KMS-11 (cell line): ENCODE results near the gene SNX3.

ENCODE experiments used
- H2AFZ ChIP-seq: fragments of 200-600 bp; sonication (generic); 2 replicates; pipeline ENCODE4 v1.6.1; 2016; ENCODE audit warnings: antibody characterized with exemption, mixed run types, low read depth
- H3K27ac ChIP-seq: fragments of 200-600 bp; sonication (generic); 2 replicates; pipeline ENCODE4 v1.6.1; 2016; ENCODE audit warnings: mild to moderate bottlenecking, mixed run types
- H3K27me3 ChIP-seq: fragments of 200-600 bp; sonication (generic); 2 replicates; pipeline ENCODE4 v1.6.1; 2017; ENCODE audit warnings: mild to moderate bottlenecking, low read depth, mixed run types, moderate library complexity; ENCODE audit not compliant: insufficient read depth
- H3K36me3 ChIP-seq: fragments of 200-600 bp; sonication (generic); 2 replicates; pipeline ENCODE4 v1.6.1; 2017; ENCODE audit warnings: mild to moderate bottlenecking, mixed run types; ENCODE audit not compliant: insufficient read depth
- H3K4me1 ChIP-seq: fragments of 200-600 bp; sonication (generic); 2 replicates; pipeline ENCODE4 v1.6.1; 2016; ENCODE audit warnings: mild to moderate bottlenecking, low read depth, mixed run types; ENCODE audit not compliant: poor library complexity, severe bottlenecking
- H3K4me2 ChIP-seq: fragments of 200-600 bp; sonication (generic); 2 replicates; pipeline ENCODE4 v1.7.0; 2016; ENCODE audit warnings: mild to moderate bottlenecking, mixed run types
- H3K4me3 ChIP-seq: fragments of 200-600 bp; sonication (generic); IDR thresholded peaks from 2 replicates; pipeline ENCODE4 v1.6.1; 2017; ENCODE audit warnings: low read depth, low read length, mixed read lengths; ENCODE audit not compliant: insufficient read depth
- H3K79me2 ChIP-seq: fragments of 200-600 bp; sonication (generic); 2 replicates; pipeline ENCODE4 v1.6.1; 2016; ENCODE audit warnings: low read depth, mixed run types; ENCODE audit not compliant: insufficient read depth
- H3K9ac ChIP-seq: fragments of 200-600 bp; sonication (generic); 2 replicates; pipeline ENCODE4 v1.6.1; 2016; ENCODE audit warnings: mild to moderate bottlenecking, mixed run types
- H4K20me1 ChIP-seq: fragments of 200-600 bp; sonication (generic); 2 replicates; pipeline ENCODE4 v1.6.1; 2016; ENCODE audit warnings: mild to moderate bottlenecking, mixed run types; ENCODE audit not compliant: insufficient read depth
- CTCF ChIP-seq: fragments of 200-600 bp; sonication (generic); conservative IDR thresholded peaks from 2 replicates; pipeline ENCODE4 v1.6.1; 2017; ENCODE audit warnings: low read depth, mild to moderate bottlenecking, antibody characterized with exemption, low read length, moderate library complexity, mixed read lengths

Gene SNX3

GRCh38 chr6:108200186-108200585 is 60.7 kb downstream of the SNX3 start:
- no peak overlapping the region for H3K4me3 ChIP-seq
- no peak overlapping the region for H2AFZ ChIP-seq
- no peaks in the 10 kb centered on the region for H4K20me1 ChIP-seq
- H3K36me3 ChIP-seq: no peaks in the 10 kb centered on the region
- H3K79me2 ChIP-seq: no peaks in the 10 kb centered on the region
- TF ChIP-seq CTCF: no peak
- H3K27ac ChIP-seq: no peak overlapping the region
- no peak overlapping the region for H3K9ac ChIP-seq
- H3K4me2 ChIP-seq: no peak overlapping the region
- H3K27me3 ChIP-seq: no peaks in the 10 kb centered on the region
- H3K4me1 ChIP-seq: no peaks in the 10 kb centered on the region

GRCh38 chr6:108198761-108199498 is 61.9 kb downstream of the SNX3 start:
- Histone ChIP-seq H3K79me2 (no peaks in the 10 kb centered on the region), H3K27me3 (no peaks in the 10 kb centered on the region), H3K4me1 (no peaks in the 10 kb centered on the region), H3K9ac (no peak overlapping the region), H3K36me3 (no peaks in the 10 kb centered on the region), H4K20me1 (no peaks in the 10 kb centered on the region), H3K4me2 (no peak overlapping the region), H3K4me3 (no peak overlapping the region), H2AFZ (no peak overlapping the region), H3K27ac (no peak overlapping the region)
- no peak for TF ChIP-seq CTCF

- Histone ChIP-seq H3K4me2 (no peak overlapping the region), H3K79me2 (no peaks in the 10 kb centered on the region)
Measured at GRCh38 chr6:108195209-108195608, 65.6 kb downstream of the SNX3 start.

GRCh38 chr6:108194503-108194902 is 66.3 kb downstream of the SNX3 start:
- no peak overlapping the region for H3K4me2 ChIP-seq
- no peak overlapping the region for H3K4me3 ChIP-seq
- H3K27ac ChIP-seq: no peak overlapping the region
- H3K79me2 ChIP-seq: no peaks in the 10 kb centered on the region
- H2AFZ ChIP-seq: no peak overlapping the region
- no peaks in the 10 kb centered on the region for H3K4me1 ChIP-seq
- no peak for TF ChIP-seq CTCF
- no peak overlapping the region for H3K9ac ChIP-seq
- no peaks in the 10 kb centered on the region for H3K27me3 ChIP-seq
- no peaks in the 10 kb centered on the region for H3K36me3 ChIP-seq
- no peaks in the 10 kb centered on the region for H4K20me1 ChIP-seq

More at GRCh38 chr6:108195209-108195608, 65.6 kb downstream of the SNX3 start:
- H3K27ac ChIP-seq: no peak overlapping the region
- no peaks in the 10 kb centered on the region for H3K27me3 ChIP-seq
- no peak overlapping the region for H2AFZ ChIP-seq
- H3K4me3 ChIP-seq: no peak overlapping the region
- no peaks in the 10 kb centered on the region for H3K36me3 ChIP-seq
- no peak for TF ChIP-seq CTCF
- no peaks in the 10 kb centered on the region for H4K20me1 ChIP-seq
- H3K9ac ChIP-seq: no peak overlapping the region
- no peaks in the 10 kb centered on the region for H3K4me1 ChIP-seq
